Measurements from ENCODE around the gene ZNF236.

The ZNF236 gene

GRCh38 chr18:76839086-76839794 lies 16.9 kb downstream of the ZNF236 start:
- Histone ChIP-seq H3K27ac (no peak overlapping the region), H3K36me3 (no peaks in the 10 kb centered on the region), H3K9me3 (no peaks in the 10 kb centered on the region), H3K27me3 (no peaks in the 10 kb centered on the region), H3K4me3 (ENCODE audit: low read depth in 1 of 2, low read length in 1 of 2) (no peak overlapping the region), H3K4me1 (ENCODE audit: control insufficient read depth in 1 of 2, insufficient read depth in 1 of 2, low read depth in 1 of 2, low read length in 1 of 2) (no peaks in the 10 kb centered on the region)
- TF ChIP-seq CTCF (IDR thresholded peaks at IDR 0.05), result no peak

- TF ChIP-seq CTCF (IDR thresholded peaks at IDR 0.05), result no peak
- Histone ChIP-seq H3K27ac (no peak overlapping the region), H3K4me1 (ENCODE audit: control insufficient read depth in 1 of 2, insufficient read depth in 1 of 2, low read depth in 1 of 2, low read length in 1 of 2) (no peaks in the 10 kb centered on the region), H3K9me3 (no peaks in the 10 kb centered on the region), H3K36me3 (no peaks in the 10 kb centered on the region), H3K27me3 (no peaks in the 10 kb centered on the region), H3K4me3 (ENCODE audit: low read depth in 1 of 2, low read length in 1 of 2) (no peak overlapping the region)
These were observed 20.6 kb downstream of the ZNF236 start for GRCh38 chr18:76842837-76843530.

- Histone ChIP-seq H3K27ac (no peak overlapping the region), H3K4me3 (ENCODE audit: low read depth in 1 of 2, low read length in 1 of 2) (no peak overlapping the region), H3K4me1 (ENCODE audit: control insufficient read depth in 1 of 2, insufficient read depth in 1 of 2, low read depth in 1 of 2, low read length in 1 of 2) (no peaks in the 10 kb centered on the region), H3K27me3 (no peaks in the 10 kb centered on the region), H3K9me3 (no peaks in the 10 kb centered on the region), H3K36me3 (no peaks in the 10 kb centered on the region)
- TF ChIP-seq CTCF (IDR thresholded peaks at IDR 0.05), result no peak
These were observed 21.8 kb downstream of the ZNF236 start for GRCh38 chr18:76844144-76844543.

GRCh38 chr18:76844742-76845477 lies 22.6 kb downstream of the ZNF236 start:
- no peak for TF ChIP-seq CTCF (IDR thresholded peaks at IDR 0.05)
- H3K27ac ChIP-seq, result no peak overlapping the region
- no peaks in the 10 kb centered on the region for H3K4me1 ChIP-seq (ENCODE audit: control insufficient read depth in 1 of 2, insufficient read depth in 1 of 2, low read depth in 1 of 2, low read length in 1 of 2)
- no peaks in the 10 kb centered on the region for H3K9me3 ChIP-seq
- H3K27me3 ChIP-seq, result no peaks in the 10 kb centered on the region
- no peaks in the 10 kb centered on the region for H3K36me3 ChIP-seq
- no peak overlapping the region for H3K4me3 ChIP-seq (ENCODE audit: low read depth in 1 of 2, low read length in 1 of 2)

GRCh38 chr18:76846217-76846616 lies 23.9 kb downstream of the ZNF236 start:
- no peaks in the 10 kb centered on the region for H3K27me3 ChIP-seq
- no peaks in the 10 kb centered on the region for H3K4me1 ChIP-seq (ENCODE audit: control insufficient read depth in 1 of 2, insufficient read depth in 1 of 2, low read depth in 1 of 2, low read length in 1 of 2)
- no peaks in the 10 kb centered on the region for H3K9me3 ChIP-seq
- no peaks in the 10 kb centered on the region for H3K36me3 ChIP-seq
- TF ChIP-seq CTCF (IDR thresholded peaks at IDR 0.05), result no peak
- no peak overlapping the region for H3K27ac ChIP-seq
- H3K4me3 ChIP-seq (ENCODE audit: low read depth in 1 of 2, low read length in 1 of 2), result no peak overlapping the region

Measured in neutrophil (primary cell).